HG03521 (cell line): ENCODE data around the gene SMS.
"Not testable (repeated sequence)": the region's sequence is repeated elsewhere in the genome, so short reads cannot be mapped to it uniquely, and the experiment has no call there.

Experiments
- ATAC-seq: cut with Tn5 transposase; IDR thresholded peaks from one replicate; pipeline ENCODE4 v1.9.1; 2021; ENCODE audit warnings: mild to moderate bottlenecking, moderate library complexity; ENCODE audit not compliant: unreplicated experiment

The SMS gene

DNA sequence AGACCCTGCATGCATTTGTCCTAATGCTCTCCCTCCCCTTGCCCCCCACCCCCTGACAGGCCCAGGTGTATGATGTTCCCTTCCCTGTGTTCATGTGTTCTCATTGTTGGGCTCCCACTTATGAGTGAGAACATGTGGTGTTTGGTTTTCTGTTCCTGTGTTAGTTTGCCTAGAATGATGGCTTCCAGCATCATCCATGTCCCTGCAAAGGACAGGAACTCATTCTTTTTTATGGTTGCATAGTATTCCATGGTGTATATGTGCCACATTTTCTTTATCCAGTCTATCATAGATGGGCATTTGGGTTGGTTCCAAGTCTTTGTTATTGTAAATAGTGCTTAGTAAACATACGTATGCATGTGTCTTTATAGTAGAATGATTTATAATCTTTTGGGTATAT lies 10.0 kb downstream of the SMS start:
- ATAC-seq, result not testable (repeated sequence)

DNA sequence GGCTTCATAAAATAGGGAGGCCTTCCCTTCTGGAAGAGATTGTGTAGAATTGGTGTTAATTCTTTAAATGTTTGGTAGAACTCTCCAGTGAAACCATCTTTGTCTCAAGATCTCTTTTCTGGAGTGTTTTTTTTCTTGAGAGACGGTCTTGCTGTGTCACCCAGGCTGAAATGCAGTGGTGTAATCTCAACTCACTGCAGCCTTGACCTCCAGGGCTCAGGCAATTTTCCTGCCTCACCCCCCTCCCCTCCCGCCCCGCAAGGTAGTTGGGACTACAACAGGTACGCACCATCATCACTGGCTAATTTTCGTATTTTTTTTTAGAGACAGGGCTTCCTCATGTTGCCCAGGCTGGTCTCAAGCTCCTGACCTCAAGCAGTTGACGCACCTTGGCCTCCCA lies 12.1 kb downstream of the SMS start:
- no peak for ATAC-seq

- ATAC-seq, result not testable (repeated sequence)
These were observed 12.8 kb downstream of the SMS start for GRCh38 chrX:21953195-21953830.

GRCh38 chrX:21955403-21956189 lies 15.1 kb downstream of the SMS start:
- no peak for ATAC-seq

DNA sequence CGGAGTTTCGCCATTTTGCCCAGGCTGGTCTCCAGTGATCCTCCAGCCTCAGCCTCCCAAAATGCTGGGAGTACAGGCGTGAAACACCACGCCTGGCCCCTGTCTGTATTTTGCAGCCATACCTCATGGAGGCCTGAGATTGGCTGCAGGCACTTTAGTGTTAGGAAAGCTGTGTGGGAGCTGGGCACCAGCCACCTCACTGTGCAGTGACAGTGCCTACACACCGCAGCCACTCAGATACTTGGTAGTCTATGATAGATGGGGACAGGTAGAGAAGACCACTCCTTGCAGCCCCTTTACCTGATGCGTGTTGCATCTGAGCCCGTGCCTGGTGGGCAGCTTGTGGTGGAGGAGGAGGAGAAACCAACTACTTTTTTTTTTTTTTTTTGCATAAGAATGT lies 16.3 kb downstream of the SMS start:
- ATAC-seq, result no peak

- ATAC-seq, result no peak
These were observed 17.7 kb downstream of the SMS start for GRCh38 chrX:21958187-21958586.

GRCh38 chrX:21958916-21959315 lies 18.4 kb downstream of the SMS start:
- no peak for ATAC-seq

DNA sequence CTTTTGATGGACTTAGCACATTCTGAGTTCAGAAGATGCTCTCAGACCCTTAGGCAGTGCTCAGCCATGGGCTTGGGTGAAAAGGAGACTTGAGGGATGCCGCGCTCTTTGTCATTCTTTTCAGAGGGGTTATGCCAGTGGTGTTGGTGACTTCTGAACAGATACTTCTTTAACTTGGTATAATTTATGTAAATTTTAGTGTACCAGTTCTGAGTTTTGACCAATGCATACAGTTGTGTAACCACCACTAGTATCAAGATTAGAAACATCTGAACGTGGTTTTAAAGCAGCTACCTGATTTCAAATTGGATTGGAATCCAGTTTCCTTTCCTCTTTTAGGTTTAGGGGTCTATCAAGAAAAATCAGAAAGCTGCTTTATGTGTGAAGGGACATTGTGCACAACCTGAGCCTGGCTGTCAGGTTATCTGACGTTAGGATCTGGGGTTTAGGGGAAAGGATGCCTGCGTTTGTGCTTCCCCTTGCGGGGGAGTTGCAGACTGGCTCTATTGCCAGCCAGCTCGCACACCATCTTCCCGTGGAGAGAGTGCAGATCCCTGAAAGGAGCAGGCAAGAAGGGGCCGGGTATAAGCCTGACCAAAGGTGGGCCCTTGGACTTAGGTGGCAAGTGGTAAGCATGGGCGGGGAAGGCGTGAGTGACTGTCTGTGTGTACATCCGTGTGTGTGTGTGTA lies 19.0 kb downstream of the SMS start:
- ATAC-seq, result no peak

GRCh38 chrX:21960569-21961541 lies 20.3 kb downstream of the SMS start:
- no peak for ATAC-seq

DNA sequence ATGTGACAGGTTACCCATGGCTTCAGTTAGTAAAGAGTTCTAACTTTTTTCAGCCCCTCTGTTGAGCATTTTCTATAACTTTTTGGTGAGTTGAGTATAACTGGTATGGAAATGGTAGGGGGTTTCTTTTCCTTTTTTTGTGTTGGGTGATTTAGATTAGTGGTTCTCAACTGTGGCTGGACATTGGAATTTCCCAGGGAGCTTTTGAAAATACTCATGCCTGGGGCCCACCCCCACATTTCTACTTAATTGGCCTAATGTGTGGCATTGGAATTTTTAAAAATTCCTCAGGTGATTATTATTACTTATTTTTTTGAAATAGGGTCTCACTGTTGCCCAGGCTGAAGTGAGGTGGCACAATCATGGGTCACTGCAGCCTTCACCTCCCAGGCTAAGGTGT lies 21.9 kb downstream of the SMS start:
- ATAC-seq, result no peak

DNA sequence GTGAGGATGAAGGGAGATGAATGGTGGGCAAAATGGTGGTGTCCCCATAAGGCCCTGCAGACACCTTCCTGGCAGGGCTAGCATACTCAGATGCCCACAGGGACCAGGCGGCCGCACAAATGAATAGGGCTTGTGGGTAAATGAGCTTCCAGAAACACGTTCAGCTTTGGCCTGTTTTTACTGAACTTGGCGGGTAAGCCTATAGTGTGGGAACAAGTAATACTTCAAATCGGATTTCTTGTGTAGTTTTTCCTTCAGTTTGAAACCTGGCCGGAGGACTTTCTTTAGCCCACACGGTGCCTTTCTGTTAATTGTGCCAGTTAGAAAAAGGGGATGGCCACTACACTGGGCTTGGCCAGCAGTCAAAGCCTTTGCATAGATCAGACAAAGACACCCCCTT lies 22.8 kb downstream of the SMS start:
- no peak for ATAC-seq

- no peak for ATAC-seq
These were observed 23.4 kb downstream of the SMS start for GRCh38 chrX:21963731-21964405.

- ATAC-seq, result no peak
These were observed 26.4 kb downstream of the SMS start for GRCh38 chrX:21966866-21967265.

DNA sequence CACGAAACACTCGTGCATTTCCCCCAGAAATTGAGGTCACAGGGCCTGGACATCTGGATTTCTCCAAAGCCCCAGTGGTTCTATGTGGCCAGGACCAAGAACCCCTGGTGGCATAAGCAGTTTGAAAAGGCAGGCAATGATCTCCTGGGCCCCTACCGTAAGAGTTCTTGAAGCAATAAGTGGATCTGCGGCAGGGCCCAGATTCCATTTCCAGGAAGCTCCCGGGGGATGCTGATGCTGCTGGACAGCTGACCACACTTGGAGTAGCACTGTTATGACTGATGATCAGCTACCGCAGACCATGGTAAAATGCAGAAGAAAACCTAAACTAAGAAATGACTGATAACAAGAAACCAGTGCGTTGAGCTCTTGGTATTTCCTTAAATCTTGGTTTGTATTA lies 27.8 kb downstream of the SMS start:
- no peak for ATAC-seq

GRCh38 chrX:21970326-21970725 lies 29.8 kb downstream of the SMS start:
- ATAC-seq, result no peak

DNA sequence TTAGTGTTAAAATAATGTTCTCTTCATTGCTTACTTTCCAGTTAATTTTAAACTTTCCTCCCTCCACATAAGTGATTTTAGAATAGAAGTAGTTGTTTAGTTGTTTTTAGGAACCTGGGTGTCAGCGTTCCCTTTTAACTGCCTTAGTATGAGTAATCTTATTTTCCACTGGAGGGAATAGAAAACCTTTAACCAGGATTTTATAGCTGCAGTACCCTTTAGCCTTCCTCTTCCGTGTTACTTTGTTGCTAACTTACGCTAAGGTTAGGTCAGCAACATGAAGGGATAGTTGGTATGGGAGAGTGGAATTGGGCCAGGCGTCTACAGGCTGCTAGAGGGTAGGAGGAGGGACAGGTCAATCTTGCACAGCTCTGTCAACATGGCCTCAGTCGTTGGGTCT lies 31.5 kb downstream of the SMS start:
- no peak for ATAC-seq

- no peak for ATAC-seq
These were observed 32.2 kb downstream of the SMS start for GRCh38 chrX:21972721-21973120.

DNA sequence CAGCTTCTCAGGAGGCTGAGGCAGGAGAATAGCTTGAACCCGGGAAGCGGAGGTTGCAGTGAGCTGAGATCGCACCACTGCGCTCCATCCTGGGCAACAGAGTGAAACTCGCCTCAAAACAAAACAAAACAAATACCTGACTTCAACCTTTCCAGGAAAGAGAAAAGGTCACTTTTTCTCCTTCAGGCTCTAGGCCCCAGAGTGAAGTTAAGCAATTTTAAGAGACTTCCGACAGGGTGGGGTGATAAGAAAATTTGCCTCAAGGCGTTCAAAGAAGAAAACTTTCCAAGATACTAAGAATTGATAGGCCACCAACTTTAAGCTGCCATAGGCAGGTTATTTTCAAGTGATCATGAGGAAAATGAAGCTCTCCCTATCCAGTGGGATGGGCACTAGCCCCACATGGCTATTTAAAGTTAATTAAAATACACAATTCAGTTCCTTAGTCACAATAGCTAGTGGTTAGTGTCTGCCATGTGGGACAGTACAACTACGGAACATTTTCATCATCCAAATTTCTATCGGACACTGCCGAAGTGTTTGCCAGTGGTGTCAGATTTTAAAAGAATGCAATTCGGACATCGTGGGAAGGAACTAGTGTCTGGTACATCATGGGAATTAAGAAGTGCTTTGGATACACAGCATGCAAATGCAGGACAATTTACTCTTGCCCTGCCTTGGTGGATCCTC lies 33.0 kb downstream of the SMS start:
- no peak for ATAC-seq

DNA sequence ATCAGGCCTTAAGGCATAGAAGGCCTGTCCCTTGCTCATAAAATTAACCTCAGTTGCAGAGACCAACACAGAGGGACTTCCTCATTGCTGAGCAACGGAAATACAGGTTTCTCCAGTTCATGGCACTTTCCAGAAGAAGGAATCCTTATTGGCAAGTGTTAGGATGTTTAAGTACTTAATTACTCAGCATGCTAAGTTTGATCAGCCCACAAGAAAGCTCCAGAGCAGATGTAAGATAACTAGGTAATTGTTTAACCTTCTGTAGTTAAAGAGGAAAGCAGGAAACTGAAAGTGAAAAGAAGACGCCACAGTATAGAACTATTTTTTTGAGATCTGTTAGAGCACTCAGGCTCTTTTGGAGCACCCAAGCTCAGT lies 33.5 kb downstream of the SMS start:
- ATAC-seq, result peak; percentile 83

- ATAC-seq, result no peak
These were observed 34.7 kb downstream of the SMS start for GRCh38 chrX:21975242-21975641.
